ENCODE results near the gene TBXAS1. TPM values are rescaled to one million over a fixed set of nuclear protein-coding genes. Genes with fewer than 3 reads are reported as not detected.

The TBXAS1 gene
- total RNA-seq (2021) (0.58 and 2.2 TPM in 2 replicates), Bru-seq, nascent RNA (percentile 19 among the genes with signal in this experiment), BruChase-seq, experiment 1, labeled RNA remaining after a 2-hour chase (percentile 15 among the genes with signal in this experiment), BruChase-seq, experiment 2, labeled RNA remaining after a 6-hour chase (percentile 13 among the genes with signal in this experiment)
- long read RNA-seq, partial matches to known transcripts, result 3 of 7 reads
- long read RNA-seq, other reads (novel, unspliced or antisense), result 4 of 7 reads

DNA sequence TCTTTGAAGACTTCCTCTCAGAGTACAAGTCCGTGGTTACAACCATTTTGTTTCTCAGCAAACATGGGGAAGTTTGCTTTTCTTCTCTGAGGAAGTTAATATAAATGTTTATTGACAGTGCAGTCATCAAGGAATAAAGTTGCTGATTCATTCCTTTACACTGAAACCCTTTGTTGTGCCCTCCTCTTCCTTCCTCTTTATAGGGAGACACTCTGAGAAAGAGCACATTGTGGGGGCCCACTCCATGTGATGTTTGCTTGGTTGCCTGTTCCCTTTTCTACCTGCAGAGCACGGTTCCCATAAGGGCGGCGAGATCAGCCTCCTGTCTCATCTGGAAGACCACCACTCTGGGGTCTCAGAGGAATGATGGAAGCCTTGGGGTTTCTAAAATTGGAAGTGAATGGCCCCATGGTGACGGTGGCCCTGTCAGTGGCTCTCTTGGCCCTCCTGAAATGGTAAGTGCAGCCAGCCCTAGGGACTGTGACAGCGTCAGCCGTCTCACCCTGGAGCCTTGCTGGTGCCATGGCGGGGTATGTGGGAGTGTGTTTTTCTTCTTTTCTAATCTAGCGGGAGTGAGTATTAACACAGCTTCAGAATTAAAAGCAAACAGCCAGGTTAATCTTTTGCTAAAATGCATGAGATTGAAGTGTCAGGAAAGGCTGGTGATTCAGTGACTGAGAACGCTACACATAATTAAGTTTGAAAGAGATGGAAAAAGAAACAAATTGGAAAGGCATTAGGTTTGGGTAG is at the start of gene TBXAS1:
Gene TBXAS1, plus strand, starts transcription at position 240 of the 750 bp plus-strand sequence. Its CDS starts 127 bp downstream, at position 367.
- no peaks in the 10 kb centered on the region for H3F3A ChIP-seq (ENCODE audit: insufficient read depth, low read depth)
- H3K4me1 ChIP-seq (replicated peaks; ENCODE audit: insufficient read depth), result 0 out of 2 replicates have a peak, but pooled peaks cover 6% of the 10 kb centered on the region
- TF ChIP-seq EZH2 (IDR thresholded peaks at IDR 0.05; ENCODE audit: low read depth), result no peak
- TF ChIP-seq, protein P1, sequence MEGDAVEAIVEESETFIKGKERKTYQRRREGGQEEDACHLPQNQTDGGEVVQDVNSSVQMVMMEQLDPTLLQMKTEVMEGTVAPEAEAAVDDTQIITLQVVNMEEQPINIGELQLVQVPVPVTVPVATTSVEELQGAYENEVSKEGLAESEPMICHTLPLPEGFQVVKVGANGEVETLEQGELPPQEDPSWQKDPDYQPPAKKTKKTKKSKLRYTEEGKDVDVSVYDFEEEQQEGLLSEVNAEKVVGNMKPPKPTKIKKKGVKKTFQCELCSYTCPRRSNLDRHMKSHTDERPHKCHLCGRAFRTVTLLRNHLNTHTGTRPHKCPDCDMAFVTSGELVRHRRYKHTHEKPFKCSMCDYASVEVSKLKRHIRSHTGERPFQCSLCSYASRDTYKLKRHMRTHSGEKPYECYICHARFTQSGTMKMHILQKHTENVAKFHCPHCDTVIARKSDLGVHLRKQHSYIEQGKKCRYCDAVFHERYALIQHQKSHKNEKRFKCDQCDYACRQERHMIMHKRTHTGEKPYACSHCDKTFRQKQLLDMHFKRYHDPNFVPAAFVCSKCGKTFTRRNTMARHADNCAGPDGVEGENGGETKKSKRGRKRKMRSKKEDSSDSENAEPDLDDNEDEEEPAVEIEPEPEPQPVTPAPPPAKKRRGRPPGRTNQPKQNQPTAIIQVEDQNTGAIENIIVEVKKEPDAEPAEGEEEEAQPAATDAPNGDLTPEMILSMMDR (conservative IDR thresholded peaks at IDR 0.05), result no peak
- no peaks in the 10 kb centered on the region for H3K79me2 ChIP-seq (ENCODE audit: low read depth)
- POLR2A ChIA-PET (ENCODE audit: unreplicated experiment), result no interaction called here
- BruUV-seq (replicated peaks), result no TSS peak
- intact Hi-C loops (cut with micrococcal nuclease; ENCODE audit: unreplicated experiment), result no loop called here
- H3K27ac ChIP-seq, result no peak within 1 kb of the TSS
- DNase-seq, result no peak
- no peaks in the 10 kb centered on the region for H3K36me3 ChIP-seq (ENCODE audit: low read depth)
- no peaks in the 10 kb centered on the region for H4K20me1 ChIP-seq (ENCODE audit: insufficient read depth)
- no peak within 1 kb of the TSS for H3K4me3 ChIP-seq
- no peak within 1 kb of the TSS for H3K4me2 ChIP-seq
- no peak within 1 kb of the TSS for H2AFZ ChIP-seq
- no peaks in the 10 kb centered on the region for H3K9me3 ChIP-seq (ENCODE audit: insufficient read depth, low read depth)
- CTCF ChIA-PET, result no interaction called here
- peaks cover 4% of the 10 kb centered on the region for H3K27me3 ChIP-seq (ENCODE audit: insufficient read depth, low read depth)
- H3K9me2 ChIP-seq (ENCODE audit: insufficient read depth), result no peaks in the 10 kb centered on the region

DNA sequence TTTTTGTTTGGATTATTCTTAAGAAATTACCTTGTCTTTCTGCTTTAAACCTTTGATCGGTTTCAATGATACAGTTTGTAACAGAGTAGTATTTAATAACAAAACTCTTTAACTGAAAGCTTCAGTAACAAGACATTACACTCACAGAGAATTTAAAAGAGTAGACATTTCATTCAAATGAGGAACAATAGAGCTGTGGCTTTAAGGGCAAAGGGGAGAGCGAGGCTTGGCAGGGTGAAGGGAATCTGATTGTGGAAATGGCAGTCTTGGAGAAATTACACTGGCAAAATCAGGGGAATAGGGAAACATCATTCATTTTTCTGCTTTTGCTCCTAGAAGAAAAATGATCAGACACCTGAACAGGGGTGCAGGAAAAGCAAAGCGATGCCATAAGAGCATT is 46.1 kb upstream of the TBXAS1 start:
- POLR2A ChIA-PET (ENCODE audit: unreplicated experiment), result interaction anchor here (0.6 kb wide), 1 partner anchor 147 kb away, joined by 13 read pairs; no protein-coding TSS in a partner anchor
- TF ChIP-seq, protein P1 (conservative IDR thresholded peaks at IDR 0.05), result no peak
- TF ChIP-seq EZH2 (IDR thresholded peaks at IDR 0.05; ENCODE audit: low read depth), result no peak
- Histone ChIP-seq H3K4me3 (no peak overlapping the region), H4K20me1 (ENCODE audit: insufficient read depth) (no peaks in the 10 kb centered on the region), H3K27ac (no peak overlapping the region), H3K9me3 (ENCODE audit: insufficient read depth, low read depth) (no peaks in the 10 kb centered on the region), H3K9me2 (ENCODE audit: insufficient read depth) (no peaks in the 10 kb centered on the region), H3K79me2 (ENCODE audit: low read depth) (no peaks in the 10 kb centered on the region), H3K27me3 (ENCODE audit: insufficient read depth, low read depth) (no peaks in the 10 kb centered on the region), H3F3A (ENCODE audit: insufficient read depth, low read depth) (peaks cover 7% of the 10 kb centered on the region; the same call in 1 of the 2 replicates), H3K4me2 (no peak overlapping the region), H3K4me1 (replicated peaks; ENCODE audit: insufficient read depth) (peaks cover 19% of the 10 kb centered on the region), H3K36me3 (ENCODE audit: low read depth) (no peaks in the 10 kb centered on the region), H2AFZ (no peak overlapping the region)
- CTCF ChIA-PET, result no interaction called here
- no peak for DNase-seq
- intact Hi-C loops (cut with micrococcal nuclease; ENCODE audit: unreplicated experiment), result no loop called here
- BruUV-seq (replicated peaks), result no TSS peak

DNA sequence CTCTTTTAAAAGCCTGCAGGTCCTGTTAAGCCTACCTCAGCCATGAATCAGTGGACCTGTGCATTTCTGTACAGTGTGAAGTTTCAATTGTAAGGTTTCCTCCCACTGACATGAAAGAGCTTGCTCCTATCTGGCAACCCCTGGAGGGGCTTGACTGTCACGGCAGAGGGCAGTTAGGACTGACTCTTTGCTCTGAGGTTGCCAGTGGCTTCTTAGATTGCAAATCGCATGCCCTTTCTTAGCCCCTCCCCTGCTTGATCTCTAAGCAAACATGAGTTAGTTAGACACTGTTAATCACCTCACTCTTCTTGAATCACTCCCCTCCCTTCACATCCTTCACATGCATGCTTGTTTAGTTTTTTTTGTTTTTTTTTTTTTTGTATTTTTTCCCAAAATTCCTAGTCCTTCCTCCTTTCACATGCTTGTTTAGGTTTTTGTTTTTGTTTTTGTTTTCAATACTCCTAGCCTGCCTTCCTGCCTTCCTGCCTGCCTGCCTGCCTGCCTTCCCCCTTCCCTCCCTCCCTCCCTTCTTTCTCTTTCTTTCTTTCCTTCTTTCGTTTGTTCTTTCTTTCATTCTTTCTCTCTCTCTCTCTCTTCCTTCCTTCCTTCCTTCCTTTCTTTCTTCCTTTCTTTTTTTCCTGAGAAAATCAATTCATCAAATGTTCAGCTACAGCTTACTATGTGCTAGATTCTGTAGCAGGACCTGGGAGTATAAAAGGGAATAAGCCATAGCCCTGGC is 45.2 kb upstream of the TBXAS1 start:
- H3K79me2 ChIP-seq (ENCODE audit: low read depth), result no peaks in the 10 kb centered on the region
- peaks cover 7% of the 10 kb centered on the region; the same call in 1 of the 2 replicates for H3F3A ChIP-seq (ENCODE audit: insufficient read depth, low read depth)
- peaks cover 14% of the 10 kb centered on the region for H3K4me1 ChIP-seq (replicated peaks; ENCODE audit: insufficient read depth)
- peak overlapping the region; percentile 42 for H3K4me2 ChIP-seq
- no peaks in the 10 kb centered on the region for H4K20me1 ChIP-seq (ENCODE audit: insufficient read depth)
- peak in 1 of 2 experiments; percentile 55 for DNase-seq
- no peak overlapping the region for H2AFZ ChIP-seq
- no peak overlapping the region for H3K4me3 ChIP-seq
- POLR2A ChIA-PET (ENCODE audit: unreplicated experiment), result interaction anchor here (0.5 to 0.6 kb wide), 2 partner anchors 112 to 148 kb away, joined by 8 to 13 read pairs; no protein-coding TSS in a partner anchor
- H3K27ac ChIP-seq, result no peak overlapping the region
- H3K9me2 ChIP-seq (ENCODE audit: insufficient read depth), result no peaks in the 10 kb centered on the region
- TF ChIP-seq, protein P1 (conservative IDR thresholded peaks at IDR 0.05), result no peak
- no peak for TF ChIP-seq EZH2 (IDR thresholded peaks at IDR 0.05; ENCODE audit: low read depth)
- H3K36me3 ChIP-seq (ENCODE audit: low read depth), result no peaks in the 10 kb centered on the region
- CTCF ChIA-PET, result no interaction called here
- H3K9me3 ChIP-seq (ENCODE audit: insufficient read depth, low read depth), result no peaks in the 10 kb centered on the region
- intact Hi-C loops (cut with micrococcal nuclease; ENCODE audit: unreplicated experiment), result no loop called here
- no peaks in the 10 kb centered on the region for H3K27me3 ChIP-seq (ENCODE audit: insufficient read depth, low read depth)
- no TSS peak for BruUV-seq (replicated peaks)
